Embryonic facial prominence (tissue), 1 donor: ENCODE measurements around the gene MEIOSIN.

Source experiments
- DNase-seq: peaks from one replicate; pipeline ENCODE4 v3.0.0-alpha.2; 2016; ENCODE audit errors: extremely low spot score

MEIOSIN gene

GRCh38 chr19:45801603-45802175, 68.5 kb downstream of the MEIOSIN start:
- DNase-seq, result no peak

GRCh38 chr19:45804140-45804958, 71.1 kb downstream of the MEIOSIN start:
- no peak for DNase-seq

GRCh38 chr19:45804959-45805230, 71.7 kb downstream of the MEIOSIN start:
- DNase-seq, result no peak

- DNase-seq, result no peak
These were observed 72.5 kb downstream of the MEIOSIN start for GRCh38 chr19:45805719-45806118.

- DNase-seq, result no peak
These were observed 76.5 kb downstream of the MEIOSIN start for GRCh38 chr19:45809643-45810159.

- DNase-seq, result no peak
These were observed 79.1 kb downstream of the MEIOSIN start for GRCh38 chr19:45812297-45812696.
